BE2C (cell line): ENCODE results near the gene LMX1A.

ENCODE experiments used
- DNase-seq: peaks from one replicate; pipeline ENCODE4 v3.0.0-alpha.2; 2020
- H3K27me3 ChIP-seq: fragments of 250-450 bp; sonication (Bioruptor Pico); 2 replicates; pipeline ENCODE4 v1.5.1; 2020; ENCODE audit warnings: mild to moderate bottlenecking
- H3K36me3 ChIP-seq: fragments of 250-450 bp; sonication (Bioruptor Pico); 2 replicates; pipeline ENCODE4 v1.5.1; 2020; ENCODE audit warnings: mild to moderate bottlenecking
- H3K4me1 ChIP-seq: fragments of 250-450 bp; sonication (Bioruptor Pico); 2 replicates; pipeline ENCODE4 v1.5.1; 2020
- H3K4me3 ChIP-seq: 2 replicates; pipeline ENCODE4 v1.5.1; 2011; ENCODE audit warnings: low read depth, low read length
- H3K9me3 ChIP-seq: fragments of 250-450 bp; sonication (Bioruptor Pico); 2 replicates; pipeline ENCODE4 v1.5.1; 2020
- CTCF ChIP-seq: IDR thresholded peaks from 2 replicates; pipeline ENCODE4 v1.5.1; 2012; ENCODE audit warnings: mild to moderate bottlenecking, low read depth, low read length

LMX1A gene

GRCh38 chr1:165352442-165353293 is 3.8 kb downstream of the LMX1A start:
- H3K9me3 ChIP-seq: no peaks in the 10 kb centered on the region
- DNase-seq: no peak
- no peaks in the 10 kb centered on the region for H3K4me1 ChIP-seq
- peaks cover 90% of the 10 kb centered on the region for H3K27me3 ChIP-seq
- no peak for TF ChIP-seq CTCF
- H3K4me3 ChIP-seq: no peak overlapping the region
- H3K36me3 ChIP-seq: no peaks in the 10 kb centered on the region

- TF ChIP-seq CTCF: no peak
- H3K9me3 ChIP-seq: no peaks in the 10 kb centered on the region
- peaks cover 90% of the 10 kb centered on the region for H3K27me3 ChIP-seq
- DNase-seq: no peak
- H3K36me3 ChIP-seq: no peaks in the 10 kb centered on the region
- no peaks in the 10 kb centered on the region for H3K4me1 ChIP-seq
- H3K4me3 ChIP-seq: no peak overlapping the region
Measured at GRCh38 chr1:165351863-165352441, 4.6 kb downstream of the LMX1A start.

- Histone ChIP-seq H3K9me3 (no peaks in the 10 kb centered on the region), H3K4me3 (no peak overlapping the region), H3K27me3 (peaks cover 90% of the 10 kb centered on the region), H3K36me3 (no peaks in the 10 kb centered on the region), H3K4me1 (no peaks in the 10 kb centered on the region)
- DNase-seq: no peak
- TF ChIP-seq CTCF: no peak
Measured at GRCh38 chr1:165350840-165351239, 5.7 kb downstream of the LMX1A start.

- Histone ChIP-seq H3K4me3 (no peak overlapping the region), H3K27me3 (peaks cover 38% of the 10 kb centered on the region)
- DNase-seq: no peak
Measured at GRCh38 chr1:165345502-165345901, 11.0 kb downstream of the LMX1A start.

GRCh38 chr1:165344736-165345135 is 11.8 kb downstream of the LMX1A start:
- Histone ChIP-seq H3K9me3 (no peaks in the 10 kb centered on the region), H3K4me3 (no peak overlapping the region), H3K4me1 (no peaks in the 10 kb centered on the region), H3K36me3 (no peaks in the 10 kb centered on the region), H3K27me3 (peaks cover 38% of the 10 kb centered on the region)
- no peak for TF ChIP-seq CTCF
- no peak for DNase-seq

More at GRCh38 chr1:165345502-165345901, 11.0 kb downstream of the LMX1A start:
- Histone ChIP-seq H3K4me1 (no peaks in the 10 kb centered on the region), H3K36me3 (no peaks in the 10 kb centered on the region), H3K9me3 (no peaks in the 10 kb centered on the region)
- no peak for TF ChIP-seq CTCF

- no peaks in the 10 kb centered on the region for H3K9me3 ChIP-seq
- H3K27me3 ChIP-seq: peaks cover 32% of the 10 kb centered on the region
- no peak overlapping the region for H3K4me3 ChIP-seq
- no peak for TF ChIP-seq CTCF
- DNase-seq: no peak
- no peaks in the 10 kb centered on the region for H3K36me3 ChIP-seq
- no peaks in the 10 kb centered on the region for H3K4me1 ChIP-seq
Measured at GRCh38 chr1:165344198-165344597, 12.3 kb downstream of the LMX1A start.
